Fibroblast of peridontal ligament (primary cell): ENCODE data around the gene PRXL2B.
"Not testable (repeated sequence)": the region's sequence is repeated elsewhere in the genome, so short reads cannot be mapped to it uniquely, and the experiment has no call there.

ENCODE experiments used
- DNase-seq: peaks from one replicate; pipeline ENCODE4 v3.0.0-alpha.2; 2010; ENCODE audit errors: extremely low read depth

The PRXL2B gene

GRCh38 chr1:2586154-2587070 is at the start of gene PRXL2B:
TSS of gene PRXL2B (plus strand) at chr1:2586777. CDS start at chr1:2586886, 109 bp downstream.
- peak; percentile 98 for DNase-seq

- no peak for DNase-seq
These were observed 48.8 kb upstream of the PRXL2B start for GRCh38 chr1:2537784-2538115.

GRCh38 chr1:2538376-2538775 is 48.2 kb upstream of the PRXL2B start:
- no peak for DNase-seq

- DNase-seq: no peak
These were observed 47.7 kb upstream of the PRXL2B start for GRCh38 chr1:2538872-2539271.

GRCh38 chr1:2539312-2539907 is 47.2 kb upstream of the PRXL2B start:
- no peak for DNase-seq

- DNase-seq: no peak
These were observed 45.6 kb upstream of the PRXL2B start for GRCh38 chr1:2540816-2541492.

GRCh38 chr1:2541619-2542245 is 44.8 kb upstream of the PRXL2B start:
- no peak for DNase-seq

GRCh38 chr1:2542246-2542915 is 44.2 kb upstream of the PRXL2B start:
- DNase-seq: no peak

- DNase-seq: no peak
These were observed 43.0 kb upstream of the PRXL2B start for GRCh38 chr1:2543543-2544092.

- DNase-seq: no peak
These were observed 42.3 kb upstream of the PRXL2B start for GRCh38 chr1:2544093-2544874.

GRCh38 chr1:2544875-2545640 is 41.5 kb upstream of the PRXL2B start:
- DNase-seq: no peak

GRCh38 chr1:2545754-2546514 is 40.6 kb upstream of the PRXL2B start:
- peak; percentile 47 for DNase-seq

- peak; percentile 47 for DNase-seq
These were observed 39.9 kb upstream of the PRXL2B start for GRCh38 chr1:2546515-2547209.

- no peak for DNase-seq
These were observed 39.1 kb upstream of the PRXL2B start for GRCh38 chr1:2547210-2548067.

- peak; percentile 51 for DNase-seq
These were observed 38.4 kb upstream of the PRXL2B start for GRCh38 chr1:2548068-2548589.

GRCh38 chr1:2549367-2550029 is 37.1 kb upstream of the PRXL2B start:
- not testable (repeated sequence) for DNase-seq
